HEK293 (cell line): ENCODE results near the gene ARSB.

Experiments used
- CTCF ChIA-PET: fragments of 350-600 bp; formaldehyde crosslinking; extraction: SDS; loops from one replicate; lab custom pipeline; 2021; ENCODE audit warnings: antibody characterized with exemption; lab: Yijun Ruan, JAX
- POLR2A ChIA-PET: fragments of 300-600 bp; formaldehyde crosslinking; extraction: SDS; loops from one replicate; lab custom pipeline; 2020; ENCODE audit warnings: antibody characterized with exemption, inconsistent platforms; lab: Yijun Ruan, JAX
- H3K27ac ChIP-seq: fragments of 200-500 bp; sonication (Bioruptor generic); 2 replicates; pipeline ENCODE4 v1.5.1; 2014; ENCODE audit warnings: low read depth, low read length, control low read depth, inconsistent platforms; ENCODE audit errors: extremely low read depth
- H3K36me3 ChIP-seq, 2 experiments: fragments of 200-500 bp in 1 of 2; sonication (Bioruptor generic) in 1 of 2; 1 replicate in 1 of 2; 2 replicates in 1 of 2; pipeline ENCODE4 v1.5.1; 2014 to 2017; ENCODE audit warnings: inconsistent platforms in 2 of 2, low read length in 2 of 2; ENCODE audit not compliant: control insufficient read depth in 2 of 2, insufficient read depth in 1 of 2
- H3K4me1 ChIP-seq: fragments of 200-500 bp; sonication (Bioruptor generic); 2 replicates; pipeline ENCODE4 v1.5.1; 2014; ENCODE audit warnings: mild to moderate bottlenecking, low read length, inconsistent platforms; ENCODE audit not compliant: control insufficient read depth, insufficient read depth
- H3K4me3 ChIP-seq: 2 replicates; pipeline ENCODE4 v1.5.1; 2011; ENCODE audit warnings: low read depth, mild to moderate bottlenecking, control low read depth, low read length, moderate library complexity
- H3K9me3 ChIP-seq: fragments of 200-500 bp; sonication (Bioruptor generic); 2 replicates; pipeline ENCODE4 v1.5.1; 2014; ENCODE audit warnings: low read depth, low read length, inconsistent platforms; ENCODE audit not compliant: control insufficient read depth, insufficient read depth
- EGR2 ChIP-seq: fragments of 450-650 bp; formaldehyde crosslinking; IDR thresholded peaks from 2 replicates; pipeline ENCODE4 v1.5.1; 2016; ENCODE audit warnings: low read depth, missing biosample characterization, missing genetic modification characterization
- KLF1 ChIP-seq: fragments of 450-650 bp; formaldehyde crosslinking; IDR thresholded peaks from 2 replicates; pipeline ENCODE4 v1.5.1; 2016; ENCODE audit warnings: missing biosample characterization, missing genetic modification characterization
- KLF8 ChIP-seq: fragments of 450-650 bp; formaldehyde crosslinking; IDR thresholded peaks from 2 replicates; pipeline ENCODE4 v1.5.1; 2016; ENCODE audit warnings: missing biosample characterization, missing genetic modification characterization
- ZBTB7A ChIP-seq: fragments of 450-650 bp; formaldehyde crosslinking; IDR thresholded peaks from 2 replicates; pipeline ENCODE4 v1.5.1; 2016; ENCODE audit warnings: low read depth, missing biosample characterization, missing genetic modification characterization
- ZFHX2 ChIP-seq: fragments of 450-650 bp; formaldehyde crosslinking; conservative IDR thresholded peaks from 2 replicates; pipeline ENCODE4 v1.5.1; 2016; ENCODE audit warnings: missing biosample characterization, missing genetic modification characterization
- ZFP41 ChIP-seq: fragments of 450-650 bp; formaldehyde crosslinking; IDR thresholded peaks from 2 replicates; pipeline ENCODE4 v1.5.1; 2016; ENCODE audit warnings: missing biosample characterization, missing genetic modification characterization, borderline replicate concordance
- ZNF23 ChIP-seq: fragments of 450-650 bp; formaldehyde crosslinking; IDR thresholded peaks from 2 replicates; pipeline ENCODE4 v1.5.1; 2016; ENCODE audit warnings: missing biosample characterization, missing genetic modification characterization, borderline replicate concordance
- ZNF558 ChIP-seq: fragments of 450-650 bp; formaldehyde crosslinking; IDR thresholded peaks from 2 replicates; pipeline ENCODE4 v1.5.1; 2016; ENCODE audit warnings: missing biosample characterization, missing genetic modification characterization
- ZNF670 ChIP-seq: fragments of 450-650 bp; formaldehyde crosslinking; IDR thresholded peaks from 2 replicates; pipeline ENCODE4 v1.5.1; 2016; ENCODE audit warnings: missing biosample characterization, missing genetic modification characterization, low read depth
- ZNF837 ChIP-seq: fragments of 450-650 bp; formaldehyde crosslinking; IDR thresholded peaks from 2 replicates; pipeline ENCODE4 v1.5.1; 2016; ENCODE audit warnings: missing biosample characterization, missing genetic modification characterization
- TF ChIP-seq, protein P1 (sequence below): fragments of 450-650 bp; formaldehyde crosslinking; IDR thresholded peaks from 2 replicates; pipeline ENCODE4 v1.5.1; 2016; ENCODE audit warnings: missing biosample characterization, missing genetic modification characterization
- TF ChIP-seq, protein P2 (sequence below): fragments of 450-650 bp; formaldehyde crosslinking; IDR thresholded peaks from 2 replicates; pipeline ENCODE4 v1.5.1; 2016; ENCODE audit warnings: missing biosample characterization, missing genetic modification characterization
- TF ChIP-seq, protein P3 (sequence below): fragments of 450-650 bp; formaldehyde crosslinking; IDR thresholded peaks from 2 replicates; pipeline ENCODE4 v1.5.1; 2016; ENCODE audit warnings: missing biosample characterization, missing genetic modification characterization
- TF ChIP-seq, protein P4 (sequence below): fragments of 450-650 bp; formaldehyde crosslinking; IDR thresholded peaks from 2 replicates; pipeline ENCODE4 v1.5.1; 2016; ENCODE audit warnings: missing biosample characterization, missing genetic modification characterization

The ARSB gene

DNA sequence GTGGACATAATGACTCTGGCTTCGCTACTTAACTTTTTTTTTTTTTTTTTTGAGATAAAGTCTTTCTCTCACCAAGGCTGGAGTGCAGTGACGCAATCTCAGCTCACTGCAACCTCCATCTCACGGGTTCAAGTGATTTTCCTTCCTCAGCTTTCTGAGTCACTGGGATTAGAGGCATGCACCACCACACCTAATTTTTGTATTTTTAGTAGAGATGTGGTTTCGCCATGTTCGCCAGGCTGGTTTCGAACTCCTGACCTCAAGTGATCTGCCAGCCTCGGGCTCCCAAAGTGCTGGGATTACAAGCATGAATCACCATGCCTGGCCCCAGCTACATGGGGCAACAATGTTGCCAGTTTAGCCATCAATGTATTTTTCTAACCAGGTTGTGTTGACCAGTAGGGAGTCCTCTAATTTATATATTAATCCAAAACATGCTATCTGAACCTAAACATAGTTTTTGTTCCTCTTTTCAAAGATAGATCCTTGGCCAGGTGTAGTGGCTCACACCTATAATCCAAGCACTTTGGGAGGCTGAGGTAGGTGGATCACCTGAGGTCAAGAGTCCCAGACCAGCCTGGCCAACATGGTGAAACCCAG, 216.2 kb downstream of the ARSB start:
- Histone ChIP-seq H3K4me1 (no peaks in the 10 kb centered on the region), H3K9me3 (no peaks in the 10 kb centered on the region), H3K36me3 (no peaks in the 10 kb centered on the region), H3K27ac (no peak overlapping the region), H3K4me3 (no peak overlapping the region)
- no peak for TF ChIP-seq ZBTB7A (tag by site-specific recombination)
- TF ChIP-seq, protein P1, sequence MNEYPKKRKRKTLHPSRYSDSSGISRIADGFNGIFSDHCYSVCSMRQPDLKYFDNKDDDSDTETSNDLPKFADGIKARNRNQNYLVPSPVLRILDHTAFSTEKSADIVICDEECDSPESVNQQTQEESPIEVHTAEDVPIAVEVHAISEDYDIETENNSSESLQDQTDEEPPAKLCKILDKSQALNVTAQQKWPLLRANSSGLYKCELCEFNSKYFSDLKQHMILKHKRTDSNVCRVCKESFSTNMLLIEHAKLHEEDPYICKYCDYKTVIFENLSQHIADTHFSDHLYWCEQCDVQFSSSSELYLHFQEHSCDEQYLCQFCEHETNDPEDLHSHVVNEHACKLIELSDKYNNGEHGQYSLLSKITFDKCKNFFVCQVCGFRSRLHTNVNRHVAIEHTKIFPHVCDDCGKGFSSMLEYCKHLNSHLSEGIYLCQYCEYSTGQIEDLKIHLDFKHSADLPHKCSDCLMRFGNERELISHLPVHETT, result no peak
- no peak for TF ChIP-seq KLF8
- CTCF ChIA-PET, result interaction anchor here (0.7 to 1.0 kb wide), 2 partner anchors 8 to 272 kb away, joined by 4 to 5 read pairs; no protein-coding TSS in a partner anchor
- POLR2A ChIA-PET, result no interaction called here

DNA sequence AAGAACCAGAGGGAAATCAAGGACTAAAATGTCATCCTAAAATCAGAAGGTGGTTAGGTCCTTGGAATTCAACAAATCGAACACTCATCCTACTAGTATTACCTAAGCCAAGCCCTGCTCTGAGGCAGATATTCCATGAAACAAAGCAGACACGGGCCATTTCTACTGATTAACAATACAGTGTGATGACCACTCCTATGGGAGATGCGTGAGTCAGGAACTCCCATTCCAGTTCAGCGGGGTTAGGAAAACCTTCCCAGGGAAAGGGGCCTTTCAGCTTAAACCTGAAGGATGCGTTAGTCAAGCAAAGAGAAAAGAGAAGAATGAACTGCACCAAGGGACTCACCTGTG, 218.7 kb downstream of the ARSB start:
- Histone ChIP-seq H3K36me3 (no peaks in the 10 kb centered on the region), H3K4me1 (no peaks in the 10 kb centered on the region)
- POLR2A ChIA-PET, result no interaction called here
- TF ChIP-seq, protein P2, sequence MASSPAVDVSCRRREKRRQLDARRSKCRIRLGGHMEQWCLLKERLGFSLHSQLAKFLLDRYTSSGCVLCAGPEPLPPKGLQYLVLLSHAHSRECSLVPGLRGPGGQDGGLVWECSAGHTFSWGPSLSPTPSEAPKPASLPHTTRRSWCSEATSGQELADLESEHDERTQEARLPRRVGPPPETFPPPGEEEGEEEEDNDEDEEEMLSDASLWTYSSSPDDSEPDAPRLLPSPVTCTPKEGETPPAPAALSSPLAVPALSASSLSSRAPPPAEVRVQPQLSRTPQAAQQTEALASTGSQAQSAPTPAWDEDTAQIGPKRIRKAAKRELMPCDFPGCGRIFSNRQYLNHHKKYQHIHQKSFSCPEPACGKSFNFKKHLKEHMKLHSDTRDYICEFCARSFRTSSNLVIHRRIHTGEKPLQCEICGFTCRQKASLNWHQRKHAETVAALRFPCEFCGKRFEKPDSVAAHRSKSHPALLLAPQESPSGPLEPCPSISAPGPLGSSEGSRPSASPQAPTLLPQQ (tag by site-specific recombination), result no peak
- TF ChIP-seq ZFP41 (tag by site-specific recombination), result no peak
- TF ChIP-seq ZNF837 (tag by site-specific recombination), result no peak
- TF ChIP-seq, protein P1, result no peak
- TF ChIP-seq ZNF670 (tag by site-specific recombination), result no peak
- TF ChIP-seq ZNF558 (tag by site-specific recombination), result no peak
- TF ChIP-seq ZFHX2, result no peak
- TF ChIP-seq, protein P3, sequence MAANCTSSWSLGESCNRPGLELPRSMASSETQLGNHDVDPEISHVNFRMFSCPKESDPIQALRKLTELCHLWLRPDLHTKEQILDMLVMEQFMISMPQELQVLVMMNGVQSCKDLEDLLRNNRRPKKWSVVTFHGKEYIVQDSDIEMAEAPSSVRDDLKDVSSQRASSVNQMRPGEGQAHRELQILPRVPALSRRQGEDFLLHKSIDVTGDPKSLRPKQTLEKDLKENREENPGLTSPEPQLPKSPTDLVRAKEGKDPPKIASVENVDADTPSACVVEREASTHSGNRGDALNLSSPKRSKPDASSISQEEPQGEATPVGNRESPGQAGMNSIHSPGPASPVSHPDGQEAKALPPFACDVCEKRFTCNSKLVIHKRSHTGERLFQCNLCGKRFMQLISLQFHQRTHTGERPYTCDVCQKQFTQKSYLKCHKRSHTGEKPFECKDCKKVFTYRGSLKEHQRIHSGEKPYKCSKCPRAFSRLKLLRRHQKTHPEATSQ (tag by site-specific recombination), result no peak
- TF ChIP-seq ZNF23 (tag by site-specific recombination), result no peak
- no peak for TF ChIP-seq EGR2 (tag by site-specific recombination)
- TF ChIP-seq KLF1 (tag by site-specific recombination), result no peak
- TF ChIP-seq, protein P4, sequence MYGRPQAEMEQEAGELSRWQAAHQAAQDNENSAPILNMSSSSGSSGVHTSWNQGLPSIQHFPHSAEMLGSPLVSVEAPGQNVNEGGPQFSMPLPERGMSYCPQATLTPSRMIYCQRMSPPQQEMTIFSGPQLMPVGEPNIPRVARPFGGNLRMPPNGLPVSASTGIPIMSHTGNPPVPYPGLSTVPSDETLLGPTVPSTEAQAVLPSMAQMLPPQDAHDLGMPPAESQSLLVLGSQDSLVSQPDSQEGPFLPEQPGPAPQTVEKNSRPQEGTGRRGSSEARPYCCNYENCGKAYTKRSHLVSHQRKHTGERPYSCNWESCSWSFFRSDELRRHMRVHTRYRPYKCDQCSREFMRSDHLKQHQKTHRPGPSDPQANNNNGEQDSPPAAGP (tag by site-specific recombination), result no peak
- TF ChIP-seq, all 188 proteins: peak for 0
- Histone ChIP-seq H3K9me3 (no peaks in the 10 kb centered on the region), H3K4me3 (no peak overlapping the region), H3K27ac (no peak overlapping the region)
- CTCF ChIA-PET, result no interaction called here
